Bone marrow (tissue), 2 donors: ENCODE data around the gene VKORC1.
"Not testable (repeated sequence)": the region's sequence is repeated elsewhere in the genome, so short reads cannot be mapped to it uniquely, and the experiment has no call there.

ENCODE experiments used
- DNase-seq, 2 donors: peaks; one replicate each; lab custom pipeline; 2025; lab: John Stamatoyannopoulos, UW

Gene VKORC1

DNA sequence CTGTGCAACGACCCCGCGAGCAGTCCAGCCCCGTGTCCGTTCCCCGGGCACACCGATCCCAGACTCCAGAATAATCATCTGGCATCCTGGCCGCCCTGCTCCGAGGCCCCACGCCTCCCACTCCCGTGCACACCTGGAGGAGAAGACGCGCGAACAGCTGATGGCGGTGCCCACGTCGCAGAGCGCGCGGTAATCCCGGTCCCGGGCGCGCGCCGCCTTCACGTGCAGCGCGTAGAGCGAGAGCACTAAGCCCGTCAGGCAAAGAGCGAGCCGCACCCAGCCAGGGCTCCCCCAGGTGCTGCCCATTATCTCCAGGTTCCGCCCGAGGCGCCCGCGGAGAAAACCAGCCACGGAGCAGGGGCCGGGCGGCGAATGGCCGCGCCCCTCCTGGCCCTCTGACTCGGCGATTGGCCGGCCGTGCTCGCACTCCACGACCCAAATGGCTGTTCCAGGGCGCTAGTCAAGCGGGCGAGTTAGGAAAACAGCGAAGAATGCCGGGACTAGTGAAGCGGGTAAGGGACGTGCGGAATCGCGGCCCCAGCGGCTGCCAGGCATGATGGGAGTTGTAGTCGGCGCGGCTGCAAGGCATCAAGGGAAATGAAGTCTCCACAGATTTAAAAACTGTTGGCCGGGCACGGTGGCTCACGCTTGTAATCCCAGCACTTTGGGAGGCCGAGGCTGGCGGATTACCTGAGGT, at the start of gene VKORC1:
TSS of gene VKORC1 (minus strand) at position 374 of the 697 bp plus-strand sequence. CDS start at position 306, 68 bp downstream.
- DNase-seq: peak; percentile 76 to 96

DNA sequence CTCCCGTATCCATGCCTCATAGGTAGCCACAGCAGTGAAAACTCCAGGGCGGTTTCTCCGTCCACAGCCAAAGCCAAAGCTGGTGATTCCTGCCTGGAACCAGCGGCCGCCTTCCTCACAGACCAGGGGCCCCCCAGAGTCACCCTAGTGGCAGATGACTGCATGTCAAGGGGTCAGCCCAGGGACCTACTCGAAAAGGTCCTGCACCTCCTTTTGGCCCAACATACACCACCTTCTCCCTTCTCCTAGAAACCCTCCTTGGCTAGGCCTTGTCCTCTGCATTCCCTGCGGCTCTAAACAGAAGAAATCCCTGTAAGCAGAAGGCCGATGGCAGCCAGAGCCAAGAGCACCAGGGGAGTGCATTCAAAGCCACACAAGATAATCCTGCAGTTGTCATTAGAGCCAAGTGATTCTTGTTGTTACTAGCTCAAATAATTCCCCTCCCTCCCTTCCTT, 49.1 kb upstream of the VKORC1 start:
- DNase-seq: no peak

DNA sequence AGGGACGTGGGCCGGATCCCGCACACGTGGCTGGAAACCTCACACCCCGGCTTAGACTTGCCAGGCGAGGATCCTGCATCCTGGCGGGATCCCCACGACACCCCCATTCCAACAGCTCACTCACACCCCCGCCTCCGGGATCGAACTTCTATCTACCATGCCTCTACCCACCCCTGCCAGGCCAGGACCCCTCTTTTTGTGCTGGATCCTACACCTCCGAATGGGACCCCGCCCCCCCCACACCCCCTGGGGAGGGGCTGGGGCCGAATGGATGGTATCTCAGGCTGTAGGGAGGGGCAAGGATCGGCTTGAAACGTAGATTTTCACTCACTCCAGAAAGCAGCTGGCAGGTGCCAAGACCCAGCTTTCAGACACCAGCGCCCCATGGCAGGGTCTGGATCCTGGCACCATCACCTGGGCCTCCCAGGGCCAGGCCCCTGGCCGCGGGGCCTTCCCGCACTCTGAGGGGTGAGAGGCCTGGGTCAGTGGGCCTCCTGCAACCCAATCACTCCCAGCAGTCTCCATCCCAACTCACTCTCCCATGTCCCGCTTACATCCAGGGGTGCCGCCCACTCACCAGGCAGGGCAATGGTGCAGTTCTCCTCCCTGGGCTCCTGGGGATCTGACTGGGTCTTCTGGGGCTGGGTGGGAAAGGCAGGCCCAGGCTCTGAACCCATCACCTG, 48.6 kb upstream of the VKORC1 start:
- no peak for DNase-seq

DNA sequence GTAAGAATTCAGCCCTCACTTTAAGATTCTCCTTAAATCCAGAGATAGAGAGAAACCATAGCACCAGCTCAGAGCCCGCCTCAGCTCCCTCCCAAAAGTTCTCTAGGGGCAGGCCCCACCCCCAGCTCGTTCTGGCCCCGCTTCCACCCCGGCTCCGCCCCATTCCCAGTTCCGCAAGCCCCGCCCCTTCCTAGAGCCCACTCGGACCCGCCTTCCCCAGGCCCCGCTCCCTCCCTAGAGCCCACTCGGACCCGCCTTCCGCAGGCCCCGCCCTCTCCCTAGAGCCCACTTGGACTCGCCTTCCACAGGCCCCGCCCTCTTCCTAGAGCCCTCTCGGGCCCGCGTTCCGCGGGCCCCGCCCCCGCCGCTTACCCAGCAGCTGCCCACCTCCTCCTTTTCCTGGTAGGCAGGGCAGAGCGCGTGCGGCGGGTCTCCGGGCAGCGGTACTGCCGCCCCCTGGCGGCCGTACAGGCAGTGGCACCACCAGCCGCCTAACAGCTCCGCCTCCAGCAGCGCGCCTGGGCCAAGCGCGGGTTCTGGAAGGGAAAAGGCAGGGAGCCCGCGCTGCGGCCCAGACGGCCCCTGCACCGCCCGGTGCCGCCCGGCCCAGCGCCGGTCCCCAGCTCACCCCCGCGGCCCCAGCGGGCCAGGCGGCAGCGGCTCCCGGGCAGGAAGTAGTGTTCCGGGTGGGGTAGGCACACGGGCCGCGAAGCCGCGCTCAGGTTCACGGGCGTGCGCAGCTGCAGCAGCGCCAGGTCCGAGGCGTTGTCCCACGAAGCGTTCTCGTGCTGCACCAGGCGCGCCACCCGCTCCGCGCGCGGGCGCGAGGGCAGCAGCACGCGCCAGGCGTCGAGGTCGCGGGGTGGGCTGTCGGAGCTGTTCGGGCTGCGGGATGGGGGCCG, 47.8 kb upstream of the VKORC1 start:
- peak; percentile 96 to 99 for DNase-seq

DNA sequence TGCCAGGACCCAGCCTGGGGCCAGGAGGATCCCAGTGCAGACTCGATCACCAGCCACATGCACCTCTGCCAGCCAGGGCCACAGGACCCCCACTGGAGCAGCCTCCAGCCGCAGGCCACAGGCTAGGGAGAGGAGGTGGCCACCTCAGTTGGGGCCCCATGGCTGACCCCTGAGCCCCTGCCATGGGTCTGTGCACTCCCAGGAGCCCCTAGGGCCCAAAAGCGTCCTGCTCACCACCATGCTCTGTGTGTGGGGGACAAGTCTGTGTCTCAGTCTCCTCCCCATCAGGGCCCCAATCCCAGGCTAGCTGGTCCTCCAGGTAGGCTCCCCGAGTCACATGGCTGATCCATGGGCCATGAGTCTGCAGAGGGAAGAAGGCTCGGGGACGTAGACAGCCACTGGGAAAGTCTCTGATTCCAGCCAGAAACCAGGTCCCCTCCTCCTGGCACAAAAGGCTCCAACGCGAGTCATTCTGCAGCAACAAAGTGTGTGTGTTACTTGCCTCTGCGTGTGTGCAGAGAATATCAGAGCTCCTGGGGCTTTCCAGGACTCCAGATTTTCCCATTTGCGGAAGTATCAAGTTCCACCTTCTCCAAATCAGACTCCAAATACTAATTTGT, 47.0 kb upstream of the VKORC1 start:
- DNase-seq: peak in 1 of 2 donors; percentile 50

DNA sequence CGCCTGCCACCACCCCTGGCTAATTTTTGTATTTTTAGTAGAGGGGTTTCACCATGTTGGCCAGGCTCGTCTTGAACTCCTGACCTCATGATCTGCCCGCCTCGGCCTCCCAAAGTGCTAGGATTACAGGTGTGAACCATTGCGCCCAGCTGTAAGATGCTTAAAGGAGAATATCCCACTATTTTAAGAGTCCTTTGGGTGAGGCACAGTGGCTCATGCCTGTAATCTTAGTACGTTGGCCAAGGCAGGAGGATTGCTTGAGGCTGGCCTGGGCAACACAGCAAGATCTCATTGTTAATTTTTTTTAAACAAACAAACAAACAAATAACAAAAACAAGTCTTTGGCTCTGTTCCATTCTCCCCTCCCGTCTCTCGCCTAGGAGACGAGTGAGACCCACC, 46.5 kb upstream of the VKORC1 start:
- DNase-seq: not testable (repeated sequence)

DNA sequence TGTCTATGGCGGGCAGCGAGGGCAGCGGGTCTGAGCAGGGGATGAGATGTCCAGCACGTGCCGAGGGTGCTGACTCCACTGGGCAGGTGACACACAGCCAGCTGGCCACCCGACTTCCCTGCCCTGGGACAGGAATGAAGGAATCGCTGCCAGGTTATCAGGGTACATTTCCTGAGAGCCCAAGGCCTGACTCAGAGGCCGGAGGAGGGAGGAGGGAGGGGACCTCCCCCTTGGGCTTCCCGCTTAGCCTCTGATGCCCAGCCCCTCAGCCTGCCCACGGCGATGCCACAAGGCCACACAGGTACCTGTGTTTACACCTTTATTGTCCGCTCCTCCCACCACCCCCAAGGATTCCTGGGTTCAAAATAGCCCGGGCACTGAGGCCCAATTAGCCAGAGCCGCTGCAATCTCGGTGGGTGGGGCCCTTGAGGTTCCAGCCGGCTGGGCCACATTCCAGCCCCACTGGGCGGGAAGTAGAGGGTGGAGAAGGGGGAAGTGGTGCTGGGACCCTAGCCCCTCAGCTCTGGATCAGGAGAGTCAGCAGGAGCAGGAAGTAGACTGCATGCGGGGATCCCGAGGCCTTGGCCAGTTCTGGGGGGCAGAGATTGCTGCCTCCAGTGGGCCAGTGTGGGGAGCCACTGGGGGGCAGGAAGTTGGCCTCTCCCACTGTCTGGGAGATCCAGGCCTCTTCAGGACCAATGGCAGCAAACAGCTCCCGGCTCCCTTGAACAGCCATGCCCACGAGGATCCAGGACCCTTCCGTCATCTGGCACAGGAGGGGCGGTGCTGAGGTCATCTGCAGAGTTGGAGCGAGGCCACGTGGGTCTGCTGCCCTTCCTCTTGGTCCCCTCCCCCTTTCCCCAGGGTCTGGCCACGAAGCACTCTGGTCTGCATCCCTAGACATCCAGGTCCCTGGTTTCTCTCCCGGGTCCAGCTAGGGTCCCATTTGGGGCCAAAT, 44.3 kb upstream of the VKORC1 start:
- DNase-seq: no peak

DNA sequence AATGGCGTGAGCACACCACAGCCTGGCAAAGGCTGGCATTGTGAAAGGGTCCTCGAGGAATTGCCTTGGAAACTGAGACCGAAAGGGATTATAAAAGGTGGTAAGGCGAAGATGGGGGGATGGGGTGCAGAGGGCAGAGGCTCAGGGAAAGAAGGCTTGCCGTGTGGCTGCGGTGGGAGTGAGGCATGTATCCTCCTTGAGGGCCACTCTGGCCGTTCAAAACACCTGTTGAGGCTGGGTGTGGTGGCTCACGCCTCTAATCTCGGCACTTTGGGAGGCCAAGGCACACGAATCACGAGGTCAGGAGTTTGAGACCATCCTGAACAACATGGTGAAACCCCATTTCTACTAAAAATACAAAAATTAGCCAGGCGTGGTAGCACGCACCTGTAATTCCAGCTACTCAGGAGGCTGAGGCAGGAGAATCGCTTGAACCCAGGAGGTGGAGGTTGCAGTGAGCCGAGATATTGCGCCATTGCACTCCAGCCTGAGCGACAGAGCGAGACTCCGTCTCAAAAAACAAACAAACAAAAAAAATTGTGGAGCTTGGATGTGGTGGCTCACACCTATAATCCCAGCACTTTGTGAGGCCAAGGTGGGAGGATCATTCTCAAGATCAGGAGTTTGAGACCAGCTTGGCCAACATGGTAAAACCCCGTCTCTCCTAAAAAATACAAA, 42.4 kb upstream of the VKORC1 start:
- not testable (repeated sequence) for DNase-seq

DNA sequence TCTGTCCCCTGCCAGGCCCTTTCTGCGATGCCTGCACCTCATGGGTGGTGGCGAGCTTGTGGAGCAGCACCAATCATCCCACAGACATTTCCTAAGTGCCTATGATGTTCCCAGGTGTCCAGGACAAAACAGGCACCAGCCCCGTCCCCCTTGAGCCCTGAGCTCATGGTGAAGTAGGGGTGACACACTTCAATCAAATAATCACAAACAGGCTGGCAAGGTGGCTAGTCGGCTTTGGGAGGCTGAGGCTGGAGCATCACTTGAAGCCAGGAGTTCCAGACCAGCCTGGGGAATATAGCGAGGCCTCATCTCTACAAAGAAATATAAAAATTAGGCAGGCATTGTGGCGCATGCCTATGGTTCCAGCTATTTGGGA, 41.7 kb upstream of the VKORC1 start:
- no peak for DNase-seq

DNA sequence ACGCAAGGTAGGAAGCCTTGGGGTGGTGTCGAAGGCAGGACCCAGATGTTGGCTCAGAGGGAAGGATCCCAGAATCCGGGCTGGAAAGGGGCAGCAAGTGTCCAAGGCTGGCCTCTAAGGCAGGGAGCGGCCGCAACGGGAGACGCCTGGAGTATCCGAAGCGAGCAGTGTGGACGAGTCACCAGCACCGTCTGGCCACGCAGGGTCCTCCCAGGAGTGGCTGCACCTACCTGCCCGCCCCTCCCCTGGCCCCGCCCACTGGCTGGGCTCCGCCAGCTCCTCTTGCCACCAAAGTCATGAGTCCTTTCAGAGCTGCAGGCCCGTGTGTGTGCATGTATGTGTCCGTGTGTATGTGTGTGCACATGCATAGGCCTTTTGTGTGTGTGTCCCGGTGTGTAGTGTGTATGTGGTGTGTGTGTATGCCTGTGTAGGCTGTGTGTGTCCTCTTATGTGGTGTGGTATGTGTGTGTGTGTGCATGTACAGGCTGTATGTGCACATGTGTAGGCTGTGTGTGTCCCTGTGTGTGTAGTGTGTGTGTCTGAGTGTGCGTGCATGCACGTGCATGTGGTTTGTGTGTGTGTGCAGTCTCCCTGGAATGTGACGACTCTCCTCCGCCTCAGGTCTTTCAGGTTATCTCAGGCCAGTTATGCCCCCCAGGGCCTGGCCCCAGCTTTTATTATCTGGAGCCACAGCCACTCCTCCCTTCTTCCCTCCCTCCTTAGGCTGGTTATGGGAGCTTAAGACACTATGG, 41.1 kb upstream of the VKORC1 start, which contains the start of gene PRSS8:
TSS of gene PRSS8 (minus strand) at position 193 of the 752 bp plus-strand sequence. CDS start 229 bp downstream, outside the sequence.
- DNase-seq: no peak

DNA sequence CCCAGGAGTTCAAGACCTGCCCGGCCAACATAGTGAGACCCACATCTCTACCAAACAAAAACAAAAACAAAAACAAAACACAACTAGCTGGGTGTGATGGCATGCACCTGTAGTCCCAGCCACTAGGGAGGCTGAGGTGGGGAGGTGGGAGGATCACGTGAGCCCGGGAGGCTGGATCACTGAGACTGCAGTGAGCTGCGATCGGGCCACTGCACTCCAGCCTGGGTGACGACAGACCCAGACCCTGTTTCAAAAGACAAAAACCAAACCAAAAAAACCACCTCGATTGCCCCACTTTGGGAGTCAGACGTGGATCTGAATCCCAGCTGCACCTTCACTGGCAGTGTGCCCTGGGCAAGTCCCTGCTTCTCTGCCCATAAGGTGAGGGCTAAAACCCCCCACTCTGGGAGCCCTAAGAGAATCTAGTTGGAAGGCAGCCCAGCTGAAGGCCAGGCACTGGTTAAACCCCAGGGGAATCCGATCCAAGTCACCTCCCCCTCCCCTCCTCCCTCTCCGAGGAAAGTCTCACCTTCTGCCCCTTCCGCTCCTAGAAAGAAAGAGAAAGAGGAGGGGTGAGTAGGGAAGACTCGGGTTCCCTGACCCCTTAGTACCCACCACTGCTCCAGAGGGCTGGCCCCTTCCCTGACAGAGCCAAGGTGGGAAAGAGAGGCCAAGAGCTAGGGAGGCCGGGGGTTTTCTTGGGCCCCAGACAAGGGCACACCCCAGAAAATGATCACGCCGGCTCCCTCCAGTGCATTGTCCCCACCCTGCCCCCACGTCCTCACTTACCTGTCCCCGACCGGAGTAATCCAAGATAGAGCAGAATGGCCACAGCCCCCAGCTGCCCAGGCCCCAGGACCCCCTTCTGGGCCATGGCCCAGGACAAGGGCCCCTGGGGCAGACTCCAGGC, 40.3 kb upstream of the VKORC1 start:
- no peak for DNase-seq

DNA sequence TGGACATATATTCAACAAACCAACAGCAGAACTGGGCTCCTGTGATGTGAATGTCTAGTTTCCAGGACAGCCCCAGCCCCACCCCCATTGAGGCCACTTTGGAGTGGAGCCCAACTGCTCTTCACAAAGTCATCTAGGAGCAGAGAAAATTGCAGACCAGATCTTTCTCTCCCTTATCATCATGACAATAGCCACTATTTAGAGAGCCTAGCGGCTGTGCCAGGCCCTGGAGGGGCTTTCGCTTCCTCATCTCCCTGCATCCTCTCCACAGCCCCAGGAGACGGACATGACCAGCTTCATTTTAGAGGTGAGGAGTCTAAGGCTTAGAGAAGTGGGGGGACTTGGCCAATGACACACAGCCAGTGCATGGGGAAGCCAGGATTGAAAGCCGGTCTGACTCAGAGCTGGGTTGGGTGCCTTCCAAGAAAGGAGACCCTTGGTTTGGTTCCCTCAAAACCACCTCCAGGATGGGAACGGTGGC, 39.5 kb upstream of the VKORC1 start:
- DNase-seq: no peak

DNA sequence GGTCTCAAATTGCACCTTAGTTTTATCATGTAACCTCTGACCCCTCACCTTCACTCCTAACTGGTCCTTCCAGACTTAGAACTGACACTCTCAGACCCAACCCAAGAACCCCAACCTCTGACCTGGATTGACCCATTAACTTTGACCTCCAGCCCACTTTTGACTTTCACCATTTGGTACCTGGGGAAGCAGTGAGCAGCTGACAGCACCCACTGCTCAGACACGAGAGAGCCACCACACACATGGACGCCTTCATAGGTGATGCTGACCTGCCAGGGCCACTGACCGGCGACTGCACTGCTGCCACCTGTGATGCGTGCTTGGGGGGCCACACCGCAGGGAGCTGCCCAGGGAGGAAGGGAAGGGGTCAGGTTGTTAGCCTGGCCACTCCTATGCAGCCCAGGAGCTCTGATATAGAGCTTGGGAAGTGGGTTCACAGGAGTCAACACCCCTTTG, 38.5 kb upstream of the VKORC1 start:
- no peak for DNase-seq

DNA sequence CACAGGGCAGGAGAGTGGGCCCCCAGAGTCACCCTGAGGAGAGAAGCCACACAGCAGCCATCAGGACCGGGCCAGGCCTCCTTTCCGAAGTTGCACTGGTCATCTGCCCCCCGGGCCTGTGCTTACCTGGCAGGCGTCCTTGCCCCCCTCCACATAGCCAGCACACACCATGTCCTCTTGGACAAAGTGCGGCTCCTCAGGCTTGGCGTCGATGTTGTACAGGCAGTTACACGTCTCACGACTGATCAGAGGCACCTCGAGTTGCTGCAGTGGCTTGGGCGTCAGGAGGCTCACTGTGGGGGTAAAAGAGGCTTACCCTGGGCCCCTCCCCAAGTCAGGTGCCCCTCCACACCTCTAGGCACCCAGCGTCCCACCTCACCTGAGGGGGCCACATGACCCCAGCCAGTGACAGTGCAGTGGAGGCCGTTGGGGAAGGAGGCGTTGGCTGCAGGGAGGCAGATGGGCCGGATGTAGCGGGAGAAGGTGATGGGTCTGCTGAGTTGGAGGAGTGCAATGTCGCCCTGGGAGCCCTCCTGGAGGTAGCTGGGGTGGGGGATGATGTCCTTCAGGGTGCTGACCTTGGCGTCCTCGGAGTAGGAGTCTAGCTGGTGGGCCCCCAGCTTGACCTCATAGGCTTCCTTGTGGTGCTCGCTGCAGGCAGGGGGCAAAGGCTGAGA, 37.8 kb upstream of the VKORC1 start:
- no peak for DNase-seq

DNA sequence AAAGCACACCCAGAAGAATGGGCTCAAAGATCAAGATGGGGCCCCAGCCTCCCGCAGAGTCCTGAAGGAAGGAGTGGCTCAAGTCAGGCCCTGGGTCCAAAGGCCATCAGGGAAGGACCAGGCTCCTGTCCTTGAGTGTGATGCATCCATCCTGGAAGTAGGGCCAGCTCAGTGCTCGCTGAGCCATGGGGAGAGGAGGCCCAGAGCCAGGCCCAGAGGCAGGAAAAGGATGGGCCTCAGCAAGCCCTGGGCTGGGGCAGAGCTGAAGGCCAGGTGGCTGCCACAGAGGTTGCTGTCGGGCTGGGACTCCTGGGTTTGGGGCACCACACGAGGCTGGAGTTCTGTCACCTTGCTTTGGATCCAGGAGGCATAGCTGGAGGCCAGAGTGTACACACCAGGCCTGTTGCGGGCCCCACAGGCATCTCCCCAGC, 37.3 kb upstream of the VKORC1 start:
- DNase-seq: no peak

DNA sequence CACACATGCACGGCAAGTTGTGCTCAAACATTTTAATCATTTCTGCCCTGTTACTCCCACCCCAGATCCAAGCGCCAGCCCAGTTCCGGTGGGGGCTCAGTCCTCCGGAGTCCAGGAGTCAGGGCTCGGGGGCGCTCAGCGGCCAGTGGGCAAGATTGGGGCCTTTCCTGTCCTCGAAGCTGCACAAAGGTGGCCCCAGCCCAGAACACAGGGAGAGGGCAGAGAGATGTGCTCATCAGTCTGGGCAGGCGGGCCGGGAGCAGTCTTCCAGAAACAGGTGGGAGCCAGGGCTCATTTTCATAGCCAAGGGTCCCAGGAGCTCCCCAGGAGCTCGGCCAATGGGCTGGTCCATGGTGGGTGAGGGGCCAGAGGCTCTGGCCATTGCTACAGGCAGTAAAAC, 36.8 kb upstream of the VKORC1 start:
- DNase-seq: no peak

DNA sequence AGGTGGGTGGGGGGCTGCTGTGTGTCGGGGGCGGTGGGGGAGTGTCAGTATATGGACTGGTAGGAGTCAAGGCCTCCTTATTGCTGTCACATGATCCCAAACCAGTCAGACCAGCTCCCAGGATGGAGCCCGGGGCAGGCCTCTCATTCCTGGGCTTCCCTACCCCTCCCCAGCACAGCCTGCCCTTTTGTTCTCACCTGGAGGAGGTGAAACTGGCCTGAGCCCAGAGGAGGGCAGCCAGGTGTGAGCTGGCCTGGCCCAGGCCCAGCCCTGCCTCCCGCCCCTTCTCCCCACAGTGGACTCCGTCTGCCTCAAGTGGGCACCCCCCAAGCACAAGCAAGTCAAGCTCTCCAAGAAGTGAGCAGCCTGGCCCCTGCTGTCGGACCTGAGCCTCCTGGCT, 36.3 kb upstream of the VKORC1 start:
- DNase-seq: no peak
